ENCODE measurements around the gene PDK1. TPM values are rescaled to one million over a fixed set of nuclear protein-coding genes. Genes with fewer than 3 reads are reported as not detected.
"Not testable (repeated sequence)": the region's sequence is repeated elsewhere in the genome, so short reads cannot be mapped to it uniquely, and the experiment has no call there.

Gene PDK1
- total RNA-seq, 3 donors from 2014 or later, result 18.3 to 22.9 (median 19.5) TPM

DNA sequence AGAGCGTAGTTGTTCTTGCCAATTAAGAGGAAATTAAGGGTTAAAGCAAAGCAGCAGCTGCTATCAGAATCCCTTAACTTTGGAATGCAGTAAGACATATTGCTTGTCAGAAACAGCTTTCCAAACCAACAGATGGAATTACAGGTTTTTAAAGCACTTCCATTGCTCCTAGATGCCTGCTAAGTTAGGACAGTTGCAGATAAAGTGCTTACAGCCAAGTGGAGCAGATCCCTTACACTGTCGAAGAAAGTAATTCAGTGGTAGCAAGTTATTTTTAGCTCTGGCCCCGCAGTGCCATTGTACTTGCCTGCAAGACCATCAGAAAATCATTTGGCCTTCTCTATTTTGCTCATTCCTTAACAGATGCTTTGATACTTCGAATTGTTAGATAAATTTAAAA is 5.4 kb downstream of the PDK1 start:
- Mint-ChIP-seq H3K4me3 (no peak overlapping the region), H3K27me3 (ENCODE audit: low read depth) (no peaks in the 10 kb centered on the region), H3K36me3 (ENCODE audit: insufficient read depth) (peaks cover 28% of the 10 kb centered on the region), H3K4me1 (ENCODE audit: low read depth) (peaks cover 30% of the 10 kb centered on the region), H3K9me3 (no peaks in the 10 kb centered on the region)
- ATAC-seq (no peak), DNase-seq (no peak)

GRCh38 chr2:172562298-172562697 is 6.4 kb downstream of the PDK1 start:
- H3K27me3 Mint-ChIP-seq (ENCODE audit: low read depth), result no peaks in the 10 kb centered on the region
- H3K4me1 Mint-ChIP-seq (ENCODE audit: low read depth), result peaks cover 26% of the 10 kb centered on the region
- H3K36me3 Mint-ChIP-seq (ENCODE audit: insufficient read depth), result peaks cover 33% of the 10 kb centered on the region
- no peak for DNase-seq
- no peak overlapping the region for H3K4me3 Mint-ChIP-seq
- no peaks in the 10 kb centered on the region for H3K9me3 Mint-ChIP-seq
- no peak for ATAC-seq

- peaks cover 18% of the 10 kb centered on the region for H3K4me1 Mint-ChIP-seq (ENCODE audit: low read depth)
- no peaks in the 10 kb centered on the region for H3K9me3 Mint-ChIP-seq
- DNase-seq (no peak), ATAC-seq (no peak)
- peaks cover 42% of the 10 kb centered on the region for H3K36me3 Mint-ChIP-seq (ENCODE audit: insufficient read depth)
- H3K27me3 Mint-ChIP-seq (ENCODE audit: low read depth), result no peaks in the 10 kb centered on the region
- no peak overlapping the region for H3K4me3 Mint-ChIP-seq
Observed at GRCh38 chr2:172564376-172564775, 8.5 kb downstream of the PDK1 start.

GRCh38 chr2:172571245-172571644 is 15.4 kb downstream of the PDK1 start:
- peaks cover 9% of the 10 kb centered on the region for H3K4me1 Mint-ChIP-seq (ENCODE audit: low read depth)
- peaks cover 17% of the 10 kb centered on the region for H3K9me3 Mint-ChIP-seq
- H3K27me3 Mint-ChIP-seq (ENCODE audit: low read depth), result no peaks in the 10 kb centered on the region
- DNase-seq (no peak), ATAC-seq (no peak)
- no peak overlapping the region for H3K4me3 Mint-ChIP-seq
- H3K36me3 Mint-ChIP-seq (ENCODE audit: insufficient read depth), result peaks cover 51% of the 10 kb centered on the region

DNA sequence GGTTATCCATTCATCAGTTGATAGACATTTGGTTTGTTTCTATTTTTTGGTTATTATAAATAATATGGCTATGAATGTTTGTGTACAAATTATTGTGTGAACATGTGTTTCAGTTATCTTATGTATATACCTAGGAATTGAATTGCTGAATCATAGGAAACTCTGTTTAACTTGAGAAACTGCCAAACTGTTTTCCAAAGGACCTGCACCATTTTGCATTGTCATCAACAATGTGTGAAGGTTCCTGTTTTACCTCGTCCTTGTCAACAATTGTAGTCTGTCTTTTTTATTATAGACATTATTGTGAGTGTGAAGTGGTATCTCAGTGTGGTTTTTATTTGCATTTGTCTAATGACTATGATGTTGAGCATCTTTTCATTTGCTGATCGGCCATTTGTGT is 17.1 kb downstream of the PDK1 start:
- H3K4me1 Mint-ChIP-seq (ENCODE audit: low read depth), result peaks cover 7% of the 10 kb centered on the region
- no peak for DNase-seq
- H3K9me3 Mint-ChIP-seq, result peaks cover 31% of the 10 kb centered on the region
- no peak for ATAC-seq
- no peak overlapping the region for H3K4me3 Mint-ChIP-seq
- no peaks in the 10 kb centered on the region for H3K27me3 Mint-ChIP-seq (ENCODE audit: low read depth)
- H3K36me3 Mint-ChIP-seq (ENCODE audit: insufficient read depth), result peaks cover 60% of the 10 kb centered on the region

GRCh38 chr2:172574965-172575364 is 19.1 kb downstream of the PDK1 start:
- DNase-seq, result no peak
- H3K4me1 Mint-ChIP-seq (ENCODE audit: low read depth), result peaks cover 15% of the 10 kb centered on the region
- no peak overlapping the region for H3K4me3 Mint-ChIP-seq
- ATAC-seq, result no peak
- H3K9me3 Mint-ChIP-seq, result peaks cover 36% of the 10 kb centered on the region
- H3K27me3 Mint-ChIP-seq (ENCODE audit: low read depth), result no peaks in the 10 kb centered on the region
- peaks cover 70% of the 10 kb centered on the region for H3K36me3 Mint-ChIP-seq (ENCODE audit: insufficient read depth)

DNA sequence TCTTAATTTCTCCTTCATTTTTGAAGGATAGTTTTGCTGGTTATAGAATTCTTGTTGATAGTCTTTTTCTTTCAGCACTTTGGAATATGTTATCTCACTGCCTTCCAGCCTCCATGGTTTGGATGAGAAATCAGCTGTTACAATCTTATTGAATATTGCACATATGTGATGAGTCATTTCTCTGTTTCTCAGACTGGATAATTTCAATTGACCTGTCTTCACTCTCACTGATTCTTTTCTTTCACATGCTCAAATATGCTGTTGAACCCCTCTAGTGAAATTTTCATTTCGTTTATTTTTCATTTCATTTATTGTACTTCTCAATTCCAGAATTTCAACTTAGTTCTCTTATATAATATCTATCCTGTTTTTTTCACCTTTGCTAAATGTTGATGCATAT is 22.2 kb downstream of the PDK1 start:
- peaks cover 74% of the 10 kb centered on the region for H3K36me3 Mint-ChIP-seq (ENCODE audit: insufficient read depth)
- ATAC-seq (no peak), DNase-seq (no peak)
- H3K4me3 Mint-ChIP-seq, result no peak overlapping the region
- H3K27me3 Mint-ChIP-seq (ENCODE audit: low read depth), result no peaks in the 10 kb centered on the region
- peaks cover 27% of the 10 kb centered on the region for H3K4me1 Mint-ChIP-seq (ENCODE audit: low read depth)
- peaks cover 36% of the 10 kb centered on the region for H3K9me3 Mint-ChIP-seq

- H3K9me3 Mint-ChIP-seq, result peaks cover 33% of the 10 kb centered on the region
- DNase-seq, result no peak
- no peak for ATAC-seq
- peaks cover 28% of the 10 kb centered on the region for H3K4me1 Mint-ChIP-seq (ENCODE audit: low read depth)
- no peaks in the 10 kb centered on the region for H3K27me3 Mint-ChIP-seq (ENCODE audit: low read depth)
- peaks cover 69% of the 10 kb centered on the region for H3K36me3 Mint-ChIP-seq (ENCODE audit: insufficient read depth)
- no peak overlapping the region for H3K4me3 Mint-ChIP-seq
Observed at GRCh38 chr2:172578860-172579512, 23.1 kb downstream of the PDK1 start.

GRCh38 chr2:172580544-172580943 is 24.7 kb downstream of the PDK1 start:
- H3K36me3 Mint-ChIP-seq (ENCODE audit: insufficient read depth), result peaks cover 56% of the 10 kb centered on the region
- DNase-seq, result no peak
- H3K4me1 Mint-ChIP-seq (ENCODE audit: low read depth), result peaks cover 32% of the 10 kb centered on the region
- H3K4me3 Mint-ChIP-seq, result no peak overlapping the region
- H3K9me3 Mint-ChIP-seq, result peaks cover 20% of the 10 kb centered on the region
- H3K27me3 Mint-ChIP-seq (ENCODE audit: low read depth), result no peaks in the 10 kb centered on the region
- no peak for ATAC-seq

GRCh38 chr2:172582656-172583055 is 26.8 kb downstream of the PDK1 start:
- Mint-ChIP-seq H3K4me3 (no peak overlapping the region), H3K4me1 (ENCODE audit: low read depth) (peaks cover 46% of the 10 kb centered on the region), H3K36me3 (ENCODE audit: insufficient read depth) (peaks cover 56% of the 10 kb centered on the region), H3K27me3 (ENCODE audit: low read depth) (no peaks in the 10 kb centered on the region), H3K9me3 (peaks cover 8% of the 10 kb centered on the region)
- no peak for DNase-seq
- ATAC-seq, result no peak

- DNase-seq (no peak), ATAC-seq (peak; percentile 70 to 76)
- H3K27me3 Mint-ChIP-seq (ENCODE audit: low read depth), result no peaks in the 10 kb centered on the region
- no peaks in the 10 kb centered on the region for H3K9me3 Mint-ChIP-seq
- H3K36me3 Mint-ChIP-seq (ENCODE audit: insufficient read depth), result peaks cover 62% of the 10 kb centered on the region
- H3K4me3 Mint-ChIP-seq, result no peak overlapping the region
- H3K4me1 Mint-ChIP-seq (ENCODE audit: low read depth), result peaks cover 35% of the 10 kb centered on the region
Observed at GRCh38 chr2:172586245-172586891, 30.5 kb downstream of the PDK1 start.

DNA sequence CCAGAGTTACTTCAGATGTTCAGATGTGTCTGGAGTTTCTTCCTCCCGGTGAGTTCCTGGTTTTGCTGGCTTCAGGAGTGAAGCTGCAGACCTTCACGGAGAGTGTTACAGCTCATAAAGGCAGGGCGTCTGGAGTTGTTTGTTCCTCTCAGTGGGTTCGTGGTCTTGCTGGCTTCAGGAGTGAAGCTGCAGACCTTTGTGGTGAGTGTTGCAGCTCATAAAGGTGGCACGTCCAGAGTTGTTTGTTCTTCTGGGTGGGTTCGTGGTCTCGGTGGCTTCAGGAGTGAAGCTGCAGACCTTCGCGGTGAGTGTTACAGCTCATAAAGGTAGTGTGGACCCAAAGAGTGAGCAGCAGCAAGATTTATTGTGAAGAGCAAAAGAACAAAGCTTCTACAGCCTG is 31.3 kb downstream of the PDK1 start:
- H3K4me3 Mint-ChIP-seq, H3K9me3 Mint-ChIP-seq: not testable (repeated sequence)
- peaks cover 32% of the 10 kb centered on the region for H3K4me1 Mint-ChIP-seq (ENCODE audit: low read depth)

GRCh38 chr2:172588931-172589330 is 33.0 kb downstream of the PDK1 start:
- ATAC-seq, result no peak

More for the DNA sequence above, 31.3 kb downstream of the PDK1 start:
- not testable (repeated sequence) for ATAC-seq; DNase-seq; H3K27me3 Mint-ChIP-seq (ENCODE audit: low read depth)
- peaks cover 58% of the 10 kb centered on the region for H3K36me3 Mint-ChIP-seq (ENCODE audit: insufficient read depth)

GRCh38 chr2:172591386-172591785 is 35.5 kb downstream of the PDK1 start:
- ATAC-seq; H3K4me3 Mint-ChIP-seq; DNase-seq; H3K9me3 Mint-ChIP-seq; H3K27me3 Mint-ChIP-seq (ENCODE audit: low read depth): not testable (repeated sequence)
- Mint-ChIP-seq H3K4me1 (ENCODE audit: low read depth) (peaks cover 16% of the 10 kb centered on the region), H3K36me3 (ENCODE audit: insufficient read depth) (peaks cover 67% of the 10 kb centered on the region)

More at GRCh38 chr2:172588931-172589330, 33.0 kb downstream of the PDK1 start:
- Mint-ChIP-seq H3K9me3 (no peaks in the 10 kb centered on the region), H3K4me1 (ENCODE audit: low read depth) (peaks cover 27% of the 10 kb centered on the region), H3K27me3 (ENCODE audit: low read depth) (no peaks in the 10 kb centered on the region), H3K36me3 (ENCODE audit: insufficient read depth) (peaks cover 59% of the 10 kb centered on the region), H3K4me3 (no peak overlapping the region)
- DNase-seq, result no peak

DNA sequence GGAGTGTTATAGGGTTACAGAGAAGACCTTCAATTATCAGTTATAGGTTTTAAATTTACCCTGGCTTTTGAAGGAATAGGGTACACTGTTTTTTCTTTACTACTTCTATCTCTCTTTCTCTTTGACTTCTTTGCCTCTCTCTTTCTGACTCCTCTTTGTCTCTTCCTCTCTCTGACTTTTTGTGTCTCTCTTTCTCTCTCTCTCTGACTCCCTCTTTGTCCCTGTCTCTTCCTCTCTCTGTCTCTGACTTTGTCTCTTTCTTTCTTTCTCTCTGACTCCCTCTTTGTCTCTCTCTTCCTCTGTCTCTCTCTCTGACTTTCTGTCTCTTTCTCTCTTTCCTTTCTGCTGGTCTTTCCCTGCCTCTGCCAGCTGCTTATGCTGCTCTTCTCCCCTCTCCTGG is 36.3 kb downstream of the PDK1 start:
- not testable (repeated sequence) for H3K9me3 Mint-ChIP-seq; H3K4me1 Mint-ChIP-seq (ENCODE audit: low read depth); ATAC-seq; H3K4me3 Mint-ChIP-seq; DNase-seq; H3K27me3 Mint-ChIP-seq (ENCODE audit: low read depth)
- peaks cover 65% of the 10 kb centered on the region for H3K36me3 Mint-ChIP-seq (ENCODE audit: insufficient read depth)
